MM.1S (cell line): ENCODE data around the gene CERKL.

Source experiments
- CTCF ChIP-seq: fragments of 300-600 bp; sonication (generic); IDR thresholded peaks from 2 replicates; pipeline ENCODE4 v1.5.1; 2016; ENCODE audit warnings: antibody characterized with exemption, low read length, mixed read lengths
- EZH2phosphoT487 ChIP-seq: fragments of 300-600 bp; sonication (generic); IDR thresholded peaks from 2 replicates; pipeline ENCODE4 v1.6.1; 2018; ENCODE audit warnings: antibody characterized with exemption, low read length

- TF ChIP-seq EZH2phosphoT487: no peak
- no peak for TF ChIP-seq CTCF
Observed at GRCh38 chr2:181662287-181662686, 5.4 kb upstream of the CERKL start.
